Hepatocyte (in vitro differentiated cells): ENCODE data around the gene AGRN. TPM values are rescaled to one million over a fixed set of nuclear protein-coding genes. Genes with fewer than 3 reads are reported as not detected.

Source experiments
- DNase-seq: peaks from one replicate; pipeline ENCODE4 v3.0.0-alpha.2; 2016; ENCODE audit warnings: low spot score
- H2AFZ ChIP-seq: fragments of 200-600 bp; sonication (generic); 2 replicates; pipeline ENCODE4 v1.6.0; 2016; ENCODE audit warnings: antibody characterized with exemption, mild to moderate bottlenecking
- H3K27ac ChIP-seq: fragments of 200-600 bp; sonication (generic); 2 replicates; pipeline ENCODE4 v1.5.1; 2016; ENCODE audit warnings: mild to moderate bottlenecking
- H3K27me3 ChIP-seq: fragments of 200-600 bp; sonication (generic); 2 replicates; pipeline ENCODE4 v1.6.1; 2016
- H3K36me3 ChIP-seq: fragments of 200-600 bp; sonication (generic); replicated peaks from 2 replicates; pipeline ENCODE4 v1.5.1; 2016; ENCODE audit warnings: low read depth; ENCODE audit not compliant: insufficient read depth
- H3K4me1 ChIP-seq: fragments of 200-600 bp; sonication (generic); 2 replicates; pipeline ENCODE4 v1.5.1; 2016; ENCODE audit warnings: mild to moderate bottlenecking, moderate library complexity; ENCODE audit not compliant: insufficient read depth
- H3K4me2 ChIP-seq: fragments of 200-600 bp; sonication (generic); 2 replicates; pipeline ENCODE4 v1.6.0; 2016
- H3K4me3 ChIP-seq: fragments of 200-600 bp; sonication (generic); 2 replicates; pipeline ENCODE4 v1.5.1; 2016; ENCODE audit warnings: mild to moderate bottlenecking
- H3K79me2 ChIP-seq: fragments of 200-600 bp; sonication (generic); 2 replicates; pipeline ENCODE4 v1.6.0; 2017; ENCODE audit warnings: mild to moderate bottlenecking
- H3K9me2 ChIP-seq: fragments of 200-600 bp; sonication (generic); replicated peaks from 2 replicates; pipeline ENCODE4 v1.6.0; 2017; ENCODE audit warnings: mild to moderate bottlenecking; ENCODE audit not compliant: insufficient read depth
- H3K9me3 ChIP-seq: fragments of 200-600 bp; sonication (generic); 2 replicates; pipeline ENCODE4 v1.5.1; 2016; ENCODE audit warnings: low read depth, mild to moderate bottlenecking
- H4K20me1 ChIP-seq: fragments of 200-600 bp; sonication (generic); 2 replicates; pipeline ENCODE4 v1.6.0; 2016; ENCODE audit warnings: mild to moderate bottlenecking; ENCODE audit not compliant: insufficient read depth, poor library complexity, severe bottlenecking
- EZH2 ChIP-seq: fragments of 200-600 bp; sonication (generic); IDR thresholded peaks from 2 replicates; pipeline ENCODE4 v1.6.1; 2016; ENCODE audit warnings: antibody characterized with exemption, mild to moderate bottlenecking, borderline replicate concordance
- EZH2phosphoT487 ChIP-seq: fragments of 200-600 bp; sonication (generic); IDR thresholded peaks from one replicate; pipeline ENCODE4 v1.6.1; 2018; ENCODE audit warnings: antibody characterized with exemption, mild to moderate bottlenecking, low read depth, moderate library complexity; ENCODE audit not compliant: unreplicated experiment, severe bottlenecking
- WGBS: methylation state at CpG from one replicate; pipeline ENCODE4 v1.1.6; 2016; ENCODE audit warnings: low lambda C conversion rate; ENCODE audit errors: missing lambda C conversion rate; 5-methylcytosine and 5-hydroxymethylcytosine counted together
- polyA plus RNA-seq: library from polyadenylated mRNA; unstranded; fragments of >200 nt; fragmentation: Nextera tagmentation; extraction: Ambion mirVana; gene quantifications from 2 replicates; pipeline ENCODE4 v1.2.1, GENCODE V29; 2016
- total RNA-seq: library from RNA; depleted of rRNA; stranded (reverse); fragments of >200 nt; gene quantifications from 2 replicates; pipeline ENCODE4 v1.2.3, GENCODE V29; 2014
- TF ChIP-seq, protein P1 (sequence below): fragments of 200-600 bp; sonication (generic); IDR thresholded peaks from 2 replicates; pipeline ENCODE4 v1.5.1; 2016; ENCODE audit warnings: antibody characterized with exemption, mild to moderate bottlenecking; ENCODE audit not compliant: poor library complexity

AGRN gene
- total and polyA plus RNA-seq, 2 experiments from 2014 or later, result 53.3 to 81.8 TPM

DNA sequence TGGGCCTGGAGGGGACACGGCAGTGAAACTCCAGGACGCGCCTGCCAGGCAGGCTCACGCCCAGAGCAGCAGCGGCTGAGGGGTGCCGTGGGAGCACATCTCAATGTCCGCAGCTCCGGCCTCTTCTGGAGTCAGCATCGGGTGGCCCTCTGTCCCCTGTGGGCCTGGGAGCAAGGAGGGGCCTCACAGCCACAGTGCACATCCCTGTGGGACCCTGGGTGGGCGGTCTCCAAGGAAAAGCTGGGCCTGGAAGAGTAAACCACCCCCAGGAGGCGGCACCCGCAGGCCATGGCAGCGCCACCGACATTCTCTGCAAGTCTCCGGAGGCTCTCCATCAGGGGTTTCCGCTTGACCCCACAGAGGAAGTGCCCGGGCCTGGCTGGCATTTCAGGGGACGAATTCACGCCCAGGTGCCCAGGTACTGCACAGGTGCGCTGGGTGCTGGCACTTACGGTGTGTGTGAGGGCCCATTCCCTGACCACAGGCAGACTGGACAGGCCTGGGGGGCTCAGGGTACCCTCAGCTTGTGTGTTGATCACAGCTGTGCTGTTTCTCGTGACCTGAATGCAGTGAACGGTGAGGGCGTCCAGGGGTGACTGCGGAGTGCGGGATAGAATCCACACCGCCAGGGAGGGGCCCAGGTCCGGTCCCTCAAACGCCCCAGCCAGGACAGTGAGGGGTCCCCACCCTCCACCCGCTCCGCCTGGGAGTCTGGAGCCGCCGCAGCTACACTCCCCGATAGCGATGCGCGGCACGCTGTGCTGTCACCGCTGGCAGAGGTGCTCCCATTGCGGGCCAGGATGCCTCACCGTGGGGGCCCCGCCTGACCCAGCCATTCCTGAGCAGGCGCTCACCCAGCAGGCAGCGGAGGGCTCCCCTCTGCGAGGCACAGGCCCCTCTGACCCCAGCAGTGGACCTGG lies 70.8 kb downstream of the AGRN start:
- H3K9me3 ChIP-seq, result no peaks in the 10 kb centered on the region
- no peaks in the 10 kb centered on the region for H3K27me3 ChIP-seq
- no peaks in the 10 kb centered on the region for H3K79me2 ChIP-seq
- DNase-seq, result no peak
- no peak overlapping the region for H3K27ac ChIP-seq
- no peak overlapping the region for H3K4me3 ChIP-seq
- no peaks in the 10 kb centered on the region for H4K20me1 ChIP-seq
- no peaks in the 10 kb centered on the region for H3K4me1 ChIP-seq
- no peak overlapping the region for H2AFZ ChIP-seq
- 95% methylated on average over 45 of the region's 45 CpGs for WGBS
- TF ChIP-seq, protein P1, sequence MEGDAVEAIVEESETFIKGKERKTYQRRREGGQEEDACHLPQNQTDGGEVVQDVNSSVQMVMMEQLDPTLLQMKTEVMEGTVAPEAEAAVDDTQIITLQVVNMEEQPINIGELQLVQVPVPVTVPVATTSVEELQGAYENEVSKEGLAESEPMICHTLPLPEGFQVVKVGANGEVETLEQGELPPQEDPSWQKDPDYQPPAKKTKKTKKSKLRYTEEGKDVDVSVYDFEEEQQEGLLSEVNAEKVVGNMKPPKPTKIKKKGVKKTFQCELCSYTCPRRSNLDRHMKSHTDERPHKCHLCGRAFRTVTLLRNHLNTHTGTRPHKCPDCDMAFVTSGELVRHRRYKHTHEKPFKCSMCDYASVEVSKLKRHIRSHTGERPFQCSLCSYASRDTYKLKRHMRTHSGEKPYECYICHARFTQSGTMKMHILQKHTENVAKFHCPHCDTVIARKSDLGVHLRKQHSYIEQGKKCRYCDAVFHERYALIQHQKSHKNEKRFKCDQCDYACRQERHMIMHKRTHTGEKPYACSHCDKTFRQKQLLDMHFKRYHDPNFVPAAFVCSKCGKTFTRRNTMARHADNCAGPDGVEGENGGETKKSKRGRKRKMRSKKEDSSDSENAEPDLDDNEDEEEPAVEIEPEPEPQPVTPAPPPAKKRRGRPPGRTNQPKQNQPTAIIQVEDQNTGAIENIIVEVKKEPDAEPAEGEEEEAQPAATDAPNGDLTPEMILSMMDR, result no peak
- TF ChIP-seq EZH2 (no peak), EZH2phosphoT487 (no peak)
- no peaks in the 10 kb centered on the region for H3K9me2 ChIP-seq
- no peaks in the 10 kb centered on the region for H3K36me3 ChIP-seq
- no peak overlapping the region for H3K4me2 ChIP-seq

DNA sequence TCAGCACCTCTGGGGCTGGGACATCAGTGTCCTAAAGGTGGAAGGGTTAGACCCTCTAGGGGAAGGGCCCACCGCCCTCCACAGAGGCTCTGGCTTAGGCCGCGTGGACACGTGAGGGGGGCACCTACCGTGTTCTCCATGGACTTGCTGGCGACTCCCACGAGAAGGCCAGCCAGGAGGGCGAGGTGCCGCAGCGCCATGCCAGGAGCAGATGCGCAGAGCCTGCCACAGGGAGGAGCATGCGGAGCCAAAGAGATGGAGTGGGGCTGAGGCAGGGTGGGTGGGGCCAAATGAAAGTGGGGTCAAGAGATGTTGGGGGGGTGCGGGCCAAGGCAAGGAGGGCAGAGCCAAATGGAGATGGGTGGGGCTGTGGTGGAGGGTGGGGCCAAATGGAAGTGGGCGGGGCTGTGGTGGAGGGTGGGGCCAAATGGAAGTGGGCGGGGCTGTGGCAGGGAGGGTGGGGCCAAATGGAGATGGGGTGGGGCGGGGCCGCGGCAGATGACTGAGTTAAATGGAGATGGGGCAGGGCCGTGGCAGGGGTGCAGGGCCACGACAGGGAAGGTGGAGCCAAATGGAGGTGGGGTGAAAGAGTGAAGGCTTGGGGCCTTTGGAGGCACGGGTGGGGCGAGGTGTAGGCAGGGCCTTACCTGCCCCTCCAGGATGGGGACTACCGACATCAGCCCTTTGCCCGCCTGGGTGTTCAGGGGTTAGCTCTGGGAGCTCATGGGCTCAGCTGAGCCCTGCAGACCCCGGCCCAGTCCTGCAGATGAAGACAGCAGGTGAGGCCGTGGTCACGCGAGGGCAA lies 71.6 kb downstream of the AGRN start:
- peak; percentile 6 for DNase-seq
- no peak overlapping the region for H3K4me3 ChIP-seq
- H3K4me2 ChIP-seq, result no peak overlapping the region
- no peaks in the 10 kb centered on the region for H3K9me2 ChIP-seq
- no peaks in the 10 kb centered on the region for H3K4me1 ChIP-seq
- H4K20me1 ChIP-seq, result no peaks in the 10 kb centered on the region
- H3K27me3 ChIP-seq, result no peaks in the 10 kb centered on the region
- H3K9me3 ChIP-seq, result no peaks in the 10 kb centered on the region
- H3K27ac ChIP-seq, result no peak overlapping the region
- no peak overlapping the region for H2AFZ ChIP-seq
- H3K79me2 ChIP-seq, result no peaks in the 10 kb centered on the region
- TF ChIP-seq, protein P1, result no peak
- TF ChIP-seq EZH2phosphoT487 (no peak), EZH2 (no peak)
- no peaks in the 10 kb centered on the region for H3K36me3 ChIP-seq
- WGBS, result 98% methylated on average over 20 of the region's 28 CpGs

DNA sequence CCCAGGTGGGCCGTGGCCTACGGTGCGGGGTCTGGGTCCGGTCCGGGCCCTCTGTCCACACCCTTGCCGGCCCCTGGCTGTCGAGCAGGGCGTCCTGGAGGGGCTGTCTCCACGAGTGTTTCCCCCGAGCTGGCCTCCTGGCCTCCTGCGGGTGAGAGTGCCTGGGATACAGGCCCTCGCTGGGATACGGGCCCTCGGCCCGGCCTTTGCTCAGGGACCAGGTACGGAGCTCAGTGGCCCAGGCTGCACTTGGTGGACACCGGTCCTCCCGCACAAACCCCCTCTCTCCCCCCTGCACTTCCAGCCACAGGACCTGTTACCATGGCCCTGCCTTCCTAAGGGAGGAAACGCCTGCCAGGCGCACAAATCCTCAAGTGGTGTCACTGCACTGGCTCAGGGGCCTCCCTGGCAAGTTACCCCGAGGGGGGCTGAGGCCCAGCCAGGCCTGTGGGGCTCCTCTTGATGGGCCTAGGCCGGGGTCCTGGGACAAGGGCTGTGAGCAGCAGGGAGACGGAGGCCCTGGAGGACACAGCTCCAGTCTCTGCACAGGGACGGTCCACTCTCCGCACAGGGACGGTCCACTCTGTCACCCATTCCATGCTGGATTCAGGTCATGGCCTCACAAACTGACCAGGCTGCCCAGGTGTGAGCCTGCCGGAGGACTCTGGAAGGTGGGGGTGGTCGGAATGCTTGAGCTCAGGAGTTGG lies 72.4 kb downstream of the AGRN start:
- Histone ChIP-seq H3K79me2 (no peaks in the 10 kb centered on the region), H2AFZ (no peak overlapping the region), H3K9me3 (no peaks in the 10 kb centered on the region), H3K27me3 (no peaks in the 10 kb centered on the region), H3K4me3 (no peak overlapping the region), H3K9me2 (no peaks in the 10 kb centered on the region), H3K36me3 (no peaks in the 10 kb centered on the region), H4K20me1 (no peaks in the 10 kb centered on the region), H3K4me2 (no peak overlapping the region), H3K27ac (no peak overlapping the region), H3K4me1 (no peaks in the 10 kb centered on the region)
- TF ChIP-seq EZH2phosphoT487, result no peak
- TF ChIP-seq, protein P1, result no peak
- no peak for TF ChIP-seq EZH2
- 95% methylated on average over 28 of the region's 28 CpGs for WGBS
- no peak for DNase-seq
